ENCODE data around the gene OSBPL3.

The OSBPL3 gene

GRCh38 chr7:24972991-24973390 is 7.0 kb downstream of the OSBPL3 start:
- no peak for TF ChIP-seq CTCF (conservative IDR thresholded peaks at IDR 0.05; ENCODE audit: low read depth, low read length)
- DNase-seq (ENCODE audit: low read depth): no peak
- H3K4me3 ChIP-seq (ENCODE audit: low read length): no peak overlapping the region

GRCh38 chr7:24972166-24972477 is 7.9 kb downstream of the OSBPL3 start:
- DNase-seq (ENCODE audit: low read depth): no peak
- TF ChIP-seq CTCF (conservative IDR thresholded peaks at IDR 0.05; ENCODE audit: low read depth, low read length): no peak
- H3K4me3 ChIP-seq (ENCODE audit: low read length): no peak overlapping the region

- no peak overlapping the region for H3K4me3 ChIP-seq (ENCODE audit: low read length)
- DNase-seq (ENCODE audit: low read depth): peak; percentile 63
- TF ChIP-seq CTCF (conservative IDR thresholded peaks at IDR 0.05; ENCODE audit: low read depth, low read length): no peak
Measured at GRCh38 chr7:24971333-24972165, 8.4 kb downstream of the OSBPL3 start.

GRCh38 chr7:24970676-24971075 is 9.3 kb downstream of the OSBPL3 start:
- H3K4me3 ChIP-seq (ENCODE audit: low read length): no peak overlapping the region
- no peak for DNase-seq (ENCODE audit: low read depth)
- no peak for TF ChIP-seq CTCF (conservative IDR thresholded peaks at IDR 0.05; ENCODE audit: low read depth, low read length)

- TF ChIP-seq CTCF (conservative IDR thresholded peaks at IDR 0.05; ENCODE audit: low read depth, low read length): no peak
- H3K4me3 ChIP-seq (ENCODE audit: low read length): no peak overlapping the region
- no peak for DNase-seq (ENCODE audit: low read depth)
Measured at GRCh38 chr7:24968165-24968564, 11.8 kb downstream of the OSBPL3 start.

- DNase-seq (ENCODE audit: low read depth): no peak
- no peak for TF ChIP-seq CTCF (conservative IDR thresholded peaks at IDR 0.05; ENCODE audit: low read depth, low read length)
- no peak overlapping the region for H3K4me3 ChIP-seq (ENCODE audit: low read length)
Measured at GRCh38 chr7:24967696-24968095, 12.3 kb downstream of the OSBPL3 start.

GRCh38 chr7:24966802-24967201 is 13.2 kb downstream of the OSBPL3 start:
- no peak for DNase-seq (ENCODE audit: low read depth)
- no peak for TF ChIP-seq CTCF (conservative IDR thresholded peaks at IDR 0.05; ENCODE audit: low read depth, low read length)
- H3K4me3 ChIP-seq (ENCODE audit: low read length): no peak overlapping the region

All from retinal pigment epithelial cell (primary cell).